B cell (primary cell): ENCODE data around the gene ERICH6.

Experiments used
- EZH2 ChIP-seq: IDR thresholded peaks from 2 replicates; pipeline ENCODE4 v1.6.1; 2012; ENCODE audit warnings: borderline replicate concordance, low read depth, mild to moderate bottlenecking, moderate library complexity, low read length; ENCODE audit not compliant: insufficient read depth, poor library complexity, severe bottlenecking
- TF ChIP-seq, protein P1 (sequence below): fragments of 200-600 bp; IDR thresholded peaks from one replicate; pipeline ENCODE4 v1.8.0; 2022; ENCODE audit warnings: antibody characterized with exemption, mild to moderate bottlenecking

DNA sequence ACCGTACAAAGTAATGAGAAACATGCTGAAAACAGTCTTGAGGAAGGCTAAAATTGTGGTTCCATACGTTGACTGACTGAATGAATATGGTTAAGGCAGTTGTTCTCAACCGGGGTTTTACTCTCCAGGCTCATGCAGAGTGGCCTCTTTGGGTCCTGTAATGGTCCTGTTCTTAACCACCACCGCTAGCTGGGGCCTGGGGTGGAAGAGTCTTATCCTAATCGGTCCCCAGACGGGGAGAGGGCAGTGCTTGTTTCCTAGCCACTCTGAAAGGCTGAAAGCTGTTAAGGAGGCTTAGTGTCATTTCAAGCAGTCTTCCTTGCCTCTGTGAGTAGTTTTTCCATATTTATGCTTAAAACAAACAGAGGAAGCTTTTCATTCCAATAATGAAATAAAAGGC lies 68.6 kb downstream of the ERICH6 start:
- TF ChIP-seq EZH2, result no peak
- TF ChIP-seq, protein P1, sequence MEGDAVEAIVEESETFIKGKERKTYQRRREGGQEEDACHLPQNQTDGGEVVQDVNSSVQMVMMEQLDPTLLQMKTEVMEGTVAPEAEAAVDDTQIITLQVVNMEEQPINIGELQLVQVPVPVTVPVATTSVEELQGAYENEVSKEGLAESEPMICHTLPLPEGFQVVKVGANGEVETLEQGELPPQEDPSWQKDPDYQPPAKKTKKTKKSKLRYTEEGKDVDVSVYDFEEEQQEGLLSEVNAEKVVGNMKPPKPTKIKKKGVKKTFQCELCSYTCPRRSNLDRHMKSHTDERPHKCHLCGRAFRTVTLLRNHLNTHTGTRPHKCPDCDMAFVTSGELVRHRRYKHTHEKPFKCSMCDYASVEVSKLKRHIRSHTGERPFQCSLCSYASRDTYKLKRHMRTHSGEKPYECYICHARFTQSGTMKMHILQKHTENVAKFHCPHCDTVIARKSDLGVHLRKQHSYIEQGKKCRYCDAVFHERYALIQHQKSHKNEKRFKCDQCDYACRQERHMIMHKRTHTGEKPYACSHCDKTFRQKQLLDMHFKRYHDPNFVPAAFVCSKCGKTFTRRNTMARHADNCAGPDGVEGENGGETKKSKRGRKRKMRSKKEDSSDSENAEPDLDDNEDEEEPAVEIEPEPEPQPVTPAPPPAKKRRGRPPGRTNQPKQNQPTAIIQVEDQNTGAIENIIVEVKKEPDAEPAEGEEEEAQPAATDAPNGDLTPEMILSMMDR, result no peak
